ENCODE measurements around the gene GAGE10. TPM values are rescaled to one million over a fixed set of nuclear protein-coding genes. Genes with fewer than 3 reads are reported as not detected.

The GAGE10 gene
- total and polyA plus RNA-seq, 2 donors (not counting 3 experiments of a cell fraction or from before 2014, with no cell fraction given): not detected

- TF ChIP-seq GATA2 (IDR thresholded peaks at IDR 0.05; ENCODE audit: insufficient read depth, insufficient read length, low read depth, low read length) (no peak), CTCF (IDR thresholded peaks at IDR 0.05; ENCODE audit: extremely low read depth in 1 of 2, insufficient read depth in 1 of 2, low read depth in 1 of 2, low read length in 2 of 2) (no peak), POLR2A (IDR thresholded peaks at IDR 0.05; ENCODE audit: low read depth, low read length) (no peak), FOS (IDR thresholded peaks at IDR 0.05; ENCODE audit: borderline replicate concordance, insufficient read depth, low read length) (no peak), POLR2AphosphoS5 (IDR thresholded peaks at IDR 0.05; ENCODE audit: insufficient read depth, low read depth, low read length) (no peak), JUN (IDR thresholded peaks at IDR 0.05; ENCODE audit: borderline replicate concordance, insufficient read depth, insufficient read length, low read depth) (no peak), MYC (IDR thresholded peaks at IDR 0.05; ENCODE audit: low read depth, low read length) (no peak), EZH2 (IDR thresholded peaks at IDR 0.05; ENCODE audit: borderline replicate concordance, low read depth, low read length, severe bottlenecking) (no peak)
- TF ChIP-seq, protein P1, sequence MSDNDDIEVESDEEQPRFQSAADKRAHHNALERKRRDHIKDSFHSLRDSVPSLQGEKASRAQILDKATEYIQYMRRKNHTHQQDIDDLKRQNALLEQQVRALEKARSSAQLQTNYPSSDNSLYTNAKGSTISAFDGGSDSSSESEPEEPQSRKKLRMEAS (IDR thresholded peaks at IDR 0.05; ENCODE audit: insufficient read depth, insufficient read length): no peak
Observed at GRCh38 chrX:49262603-49263002, 40.8 kb upstream of the GAGE10 start.

More at GRCh38 chrX:49262603-49263002, 40.8 kb upstream of the GAGE10 start:
- H3K9me3 ChIP-seq (replicated peaks; ENCODE audit: control insufficient read depth, insufficient read depth, low read length): no peaks in the 10 kb centered on the region
- DNase-seq (ENCODE audit: low read depth, low spot score) (no peak), FAIRE-seq (no peak)
- no peaks in the 10 kb centered on the region for H3K27me3 ChIP-seq (ENCODE audit: control insufficient read depth in 2 of 2, insufficient read depth in 2 of 2, low read length in 2 of 2)
- H3K27ac ChIP-seq (ENCODE audit: insufficient read depth, low read depth, low read length): no peak overlapping the region
- H3K36me3 ChIP-seq (ENCODE audit: control insufficient read depth in 2 of 2, extremely low read depth in 1 of 2, insufficient read depth in 2 of 2, low read length in 2 of 2): no peaks in the 10 kb centered on the region
- intact Hi-C loops (cut with micrococcal nuclease) (loop anchor here (10.0 kb wide), 1 partner anchor 368 kb away; the partner anchor contains the start of genes PQBP1 and TIMM17B), dilution Hi-C loops (cut with MboI; ENCODE audit: extremely low pct_ligation_motif_present, low sequenced_read_pairs) (no loop called here)
- no peak overlapping the region for H3K9ac ChIP-seq (replicated peaks; ENCODE audit: extremely low read depth, insufficient read depth, low read length)
- H3K4me1 ChIP-seq (ENCODE audit: control insufficient read depth, extremely low read depth, insufficient read depth, low read length): no peaks in the 10 kb centered on the region
- H2AFZ ChIP-seq (ENCODE audit: low read depth, low read length): no peak overlapping the region
- H3K79me2 ChIP-seq (ENCODE audit: control insufficient read depth, insufficient read depth, low read length): no peaks in the 10 kb centered on the region
- BruUV-seq (replicated peaks): no TSS peak
- H4K20me1 ChIP-seq (replicated peaks; ENCODE audit: control insufficient read depth, extremely low read depth, insufficient read depth, low read length): no peaks in the 10 kb centered on the region
- CTCF ChIA-PET: no interaction called here
- no peaks in the 10 kb centered on the region for H3K9me1 ChIP-seq (replicated peaks; ENCODE audit: control insufficient read depth, extremely low read depth, insufficient read depth, low read length)
- POLR2A ChIA-PET: no interaction called here
- no peak overlapping the region for H3K4me3 ChIP-seq (replicated peaks in 1 of 3; ENCODE audit: insufficient read depth in 1 of 3, low read depth in 1 of 3, low read length in 3 of 3)
- no peak overlapping the region for H3K4me2 ChIP-seq (ENCODE audit: insufficient read depth, low read length)
